ENCODE measurements around the gene COL11A2.

The COL11A2 gene

DNA sequence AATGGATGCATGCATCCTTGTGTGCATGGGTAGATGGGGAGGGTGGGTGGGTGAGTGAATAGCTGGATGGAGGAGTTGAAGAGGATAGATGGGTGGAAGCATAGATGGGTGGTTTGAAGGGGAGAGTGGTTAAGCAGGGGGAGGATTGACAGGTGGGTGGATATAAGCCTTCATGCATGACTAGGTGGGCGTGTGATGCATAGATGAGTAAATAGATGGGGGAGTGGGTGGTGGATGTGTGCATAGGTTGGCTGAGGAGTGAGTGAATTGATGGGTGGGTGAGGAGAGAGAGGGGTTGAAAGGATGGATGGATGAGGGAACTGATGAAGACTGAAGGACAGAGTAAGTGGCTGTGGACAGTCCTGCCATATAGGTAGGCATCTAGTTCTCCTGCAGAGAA lies 4.5 kb downstream of the COL11A2 start:
- no peak overlapping the region for H3K4me3 ChIP-seq (ENCODE audit: low read depth, low read length)
- TF ChIP-seq, protein P1, sequence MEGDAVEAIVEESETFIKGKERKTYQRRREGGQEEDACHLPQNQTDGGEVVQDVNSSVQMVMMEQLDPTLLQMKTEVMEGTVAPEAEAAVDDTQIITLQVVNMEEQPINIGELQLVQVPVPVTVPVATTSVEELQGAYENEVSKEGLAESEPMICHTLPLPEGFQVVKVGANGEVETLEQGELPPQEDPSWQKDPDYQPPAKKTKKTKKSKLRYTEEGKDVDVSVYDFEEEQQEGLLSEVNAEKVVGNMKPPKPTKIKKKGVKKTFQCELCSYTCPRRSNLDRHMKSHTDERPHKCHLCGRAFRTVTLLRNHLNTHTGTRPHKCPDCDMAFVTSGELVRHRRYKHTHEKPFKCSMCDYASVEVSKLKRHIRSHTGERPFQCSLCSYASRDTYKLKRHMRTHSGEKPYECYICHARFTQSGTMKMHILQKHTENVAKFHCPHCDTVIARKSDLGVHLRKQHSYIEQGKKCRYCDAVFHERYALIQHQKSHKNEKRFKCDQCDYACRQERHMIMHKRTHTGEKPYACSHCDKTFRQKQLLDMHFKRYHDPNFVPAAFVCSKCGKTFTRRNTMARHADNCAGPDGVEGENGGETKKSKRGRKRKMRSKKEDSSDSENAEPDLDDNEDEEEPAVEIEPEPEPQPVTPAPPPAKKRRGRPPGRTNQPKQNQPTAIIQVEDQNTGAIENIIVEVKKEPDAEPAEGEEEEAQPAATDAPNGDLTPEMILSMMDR (IDR thresholded peaks at IDR 0.05; ENCODE audit: low read depth, low read length), result no peak
- TF ChIP-seq POLR2A (IDR thresholded peaks at IDR 0.05; ENCODE audit: extremely low read depth, insufficient read length) (no peak), MAX (IDR thresholded peaks at IDR 0.05; ENCODE audit: low read depth, low read length) (no peak), MYC (IDR thresholded peaks at IDR 0.05; ENCODE audit: low read depth, low read length) (no peak)
- DNase-seq (ENCODE audit: low read depth), result no peak

- TF ChIP-seq POLR2A (IDR thresholded peaks at IDR 0.05; ENCODE audit: extremely low read depth, insufficient read length) (no peak), MYC (IDR thresholded peaks at IDR 0.05; ENCODE audit: low read depth, low read length) (no peak), MAX (IDR thresholded peaks at IDR 0.05; ENCODE audit: low read depth, low read length) (no peak)
- TF ChIP-seq, protein P1 (IDR thresholded peaks at IDR 0.05; ENCODE audit: low read depth, low read length), result no peak
- no peak overlapping the region for H3K4me3 ChIP-seq (ENCODE audit: low read depth, low read length)
Observed at GRCh38 chr6:33185654-33186187, 6.5 kb downstream of the COL11A2 start.

GRCh38 chr6:33185190-33185589 lies 7.1 kb downstream of the COL11A2 start:
- TF ChIP-seq POLR2A (IDR thresholded peaks at IDR 0.05; ENCODE audit: extremely low read depth, insufficient read length), result no peak
- TF ChIP-seq MYC (IDR thresholded peaks at IDR 0.05; ENCODE audit: low read depth, low read length), result no peak
- TF ChIP-seq MAX (IDR thresholded peaks at IDR 0.05; ENCODE audit: low read depth, low read length), result no peak
- TF ChIP-seq, protein P1 (IDR thresholded peaks at IDR 0.05; ENCODE audit: low read depth, low read length), result no peak
- no peak overlapping the region for H3K4me3 ChIP-seq (ENCODE audit: low read depth, low read length)
- no peak for DNase-seq (ENCODE audit: low read depth)

More at GRCh38 chr6:33185654-33186187, 6.5 kb downstream of the COL11A2 start:
- no peak for DNase-seq (ENCODE audit: low read depth)

DNA sequence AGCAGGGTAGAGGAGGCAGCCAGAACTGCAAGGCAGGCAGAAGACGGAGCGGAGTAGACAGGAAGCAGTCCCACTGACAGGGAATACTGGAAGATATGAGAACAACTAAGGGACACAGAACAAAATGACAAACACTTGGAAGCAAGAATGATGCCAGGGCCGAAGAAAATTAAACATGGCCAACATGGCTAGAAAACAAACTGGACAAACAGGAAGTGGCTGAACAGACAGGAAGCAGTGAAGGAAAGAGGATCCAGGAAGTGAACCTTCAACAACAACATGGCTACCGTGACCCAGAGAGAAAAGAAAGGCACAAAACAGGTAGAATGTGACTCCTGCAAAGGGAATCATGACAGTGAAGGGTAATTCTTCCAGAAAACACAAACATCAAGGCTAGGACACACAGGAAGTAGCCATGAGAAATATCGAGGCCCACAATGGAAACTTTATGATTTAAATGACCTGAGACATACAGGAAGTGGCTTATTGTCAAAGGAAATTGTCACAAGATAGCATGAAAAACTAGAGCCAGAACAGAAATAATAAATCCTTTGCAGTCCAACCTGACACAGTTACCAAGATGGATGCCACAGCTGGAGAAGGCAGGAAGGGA lies 9.1 kb downstream of the COL11A2 start:
- TF ChIP-seq POLR2A (IDR thresholded peaks at IDR 0.05; ENCODE audit: extremely low read depth, insufficient read length) (no peak), MAX (IDR thresholded peaks at IDR 0.05; ENCODE audit: low read depth, low read length) (no peak), MYC (IDR thresholded peaks at IDR 0.05; ENCODE audit: low read depth, low read length) (no peak)
- TF ChIP-seq, protein P1 (IDR thresholded peaks at IDR 0.05; ENCODE audit: low read depth, low read length), result no peak
- no peak overlapping the region for H3K4me3 ChIP-seq (ENCODE audit: low read depth, low read length)
- DNase-seq (ENCODE audit: low read depth), result no peak

DNA sequence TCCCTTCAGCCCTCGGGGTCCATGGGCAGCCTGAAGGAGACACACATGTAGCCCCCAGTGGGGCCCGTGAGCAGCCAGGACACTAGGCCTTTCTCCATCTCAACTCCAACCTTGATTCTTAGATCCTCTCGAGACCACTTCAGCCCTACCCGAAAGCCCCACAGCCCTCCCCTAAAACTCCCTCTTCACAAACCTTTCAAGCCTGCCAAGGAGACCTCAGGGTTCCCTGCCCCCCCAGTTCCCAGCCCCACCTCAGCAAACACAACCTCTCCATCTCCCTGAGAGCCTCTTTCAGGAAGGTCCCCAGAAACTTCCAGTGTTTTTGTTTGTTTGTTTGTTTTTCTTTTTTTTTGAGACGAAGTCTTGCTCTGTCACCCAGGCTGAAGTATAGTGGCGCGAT lies 11.1 kb downstream of the COL11A2 start:
- no peak overlapping the region for H3K4me3 ChIP-seq (ENCODE audit: low read depth, low read length)
- DNase-seq (ENCODE audit: low read depth), result no peak
- TF ChIP-seq, protein P1 (IDR thresholded peaks at IDR 0.05; ENCODE audit: low read depth, low read length), result no peak

Data from NB4 (cell line).